ENCODE results near the gene MAPK1. TPM values are rescaled to one million over a fixed set of nuclear protein-coding genes. Genes with fewer than 3 reads are reported as not detected.
"Not testable (repeated sequence)": the region's sequence is repeated elsewhere in the genome, so short reads cannot be mapped to it uniquely, and the experiment has no call there.

MAPK1 gene
- total and polyA plus RNA-seq, 8 donors, result 89.8 to 171 (median 104) TPM

- ATAC-seq, result no peak
- Histone ChIP-seq H3K27ac (peak overlapping the region in 1 of 2 donors; percentile 23), H3K4me3 (no peak overlapping the region), H3K9me3 (no peaks in the 10 kb centered on the region), H3K36me3 (peaks cover 0 to 88% of the 10 kb centered on the region in 2 donors), H3K4me1 (no peaks in the 10 kb centered on the region), H3K27me3 (no peaks in the 10 kb centered on the region)
- intact Hi-C loops (cut with DNase I), result no loop called here
- TF ChIP-seq CTCF (IDR thresholded peaks at IDR 0.05), result no peak
- DNase-seq, result no peak
Observed at GRCh38 chr22:21797444-21798221, 69.8 kb downstream of the MAPK1 start.

DNA sequence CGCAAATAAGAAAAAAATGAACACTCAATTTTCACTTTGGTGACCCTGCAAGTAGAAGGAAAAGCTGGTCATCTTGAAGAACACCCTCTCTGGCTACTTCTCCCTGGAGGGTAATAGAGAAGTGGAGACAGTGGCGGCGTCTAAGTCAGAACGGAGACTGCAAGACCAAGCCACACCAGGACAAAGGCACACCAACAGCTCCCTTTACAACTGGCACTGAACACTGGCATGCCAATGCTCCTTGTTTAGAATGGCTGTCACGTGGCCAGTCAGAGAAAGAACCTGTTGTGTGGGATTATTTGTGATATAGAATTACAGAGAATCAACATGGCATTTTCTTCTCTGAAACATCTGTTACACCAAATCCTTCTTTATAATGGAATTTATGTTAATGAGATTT, 70.6 kb downstream of the MAPK1 start:
- no peak for ATAC-seq
- Histone ChIP-seq H3K36me3 (peaks cover 0 to 82% of the 10 kb centered on the region in 2 donors), H3K27me3 (no peaks in the 10 kb centered on the region), H3K4me3 (no peak overlapping the region), H3K27ac (no peak overlapping the region), H3K9me3 (no peaks in the 10 kb centered on the region), H3K4me1 (no peaks in the 10 kb centered on the region)
- no peak for TF ChIP-seq CTCF (IDR thresholded peaks at IDR 0.05)
- intact Hi-C loops (cut with DNase I), result no loop called here
- DNase-seq, result no peak

DNA sequence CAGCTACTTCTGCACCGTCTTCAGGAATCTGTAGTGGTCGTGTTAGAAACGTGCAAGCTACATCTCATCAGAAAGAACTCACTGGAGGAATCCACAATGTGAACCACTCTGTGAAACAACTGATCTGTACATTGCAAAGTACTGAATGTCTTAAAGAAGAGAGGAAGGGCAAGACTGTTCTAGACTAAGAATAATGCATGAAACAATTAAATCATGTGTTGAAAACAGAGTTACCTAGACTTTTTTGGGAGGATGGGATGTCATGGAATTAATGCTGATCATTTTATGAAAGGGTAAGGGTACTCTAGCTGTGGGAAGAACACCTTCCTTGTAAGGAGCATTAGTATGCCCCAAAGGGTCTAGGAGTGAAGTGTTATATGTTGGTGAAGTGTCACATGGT, 71.2 kb downstream of the MAPK1 start:
- peaks cover 0 to 82% of the 10 kb centered on the region in 2 donors for H3K36me3 ChIP-seq

GRCh38 chr22:21793716-21794115, 73.7 kb downstream of the MAPK1 start:
- H3K27ac ChIP-seq; intact Hi-C loops (cut with DNase I); H3K4me1 ChIP-seq; H3K4me3 ChIP-seq; DNase-seq; ATAC-seq; H3K27me3 ChIP-seq; H3K9me3 ChIP-seq: not testable (repeated sequence)
- peaks cover 0 to 79% of the 10 kb centered on the region in 2 donors for H3K36me3 ChIP-seq

More for the DNA sequence above, 71.2 kb downstream of the MAPK1 start:
- no peaks in the 10 kb centered on the region for H3K4me1 ChIP-seq
- H3K27ac ChIP-seq, result no peak overlapping the region
- no peak overlapping the region for H3K4me3 ChIP-seq
- no peaks in the 10 kb centered on the region for H3K9me3 ChIP-seq
- intact Hi-C loops (cut with DNase I), result no loop called here
- no peak for TF ChIP-seq CTCF (IDR thresholded peaks at IDR 0.05)
- no peak for ATAC-seq
- no peaks in the 10 kb centered on the region for H3K27me3 ChIP-seq
- no peak for DNase-seq

DNA sequence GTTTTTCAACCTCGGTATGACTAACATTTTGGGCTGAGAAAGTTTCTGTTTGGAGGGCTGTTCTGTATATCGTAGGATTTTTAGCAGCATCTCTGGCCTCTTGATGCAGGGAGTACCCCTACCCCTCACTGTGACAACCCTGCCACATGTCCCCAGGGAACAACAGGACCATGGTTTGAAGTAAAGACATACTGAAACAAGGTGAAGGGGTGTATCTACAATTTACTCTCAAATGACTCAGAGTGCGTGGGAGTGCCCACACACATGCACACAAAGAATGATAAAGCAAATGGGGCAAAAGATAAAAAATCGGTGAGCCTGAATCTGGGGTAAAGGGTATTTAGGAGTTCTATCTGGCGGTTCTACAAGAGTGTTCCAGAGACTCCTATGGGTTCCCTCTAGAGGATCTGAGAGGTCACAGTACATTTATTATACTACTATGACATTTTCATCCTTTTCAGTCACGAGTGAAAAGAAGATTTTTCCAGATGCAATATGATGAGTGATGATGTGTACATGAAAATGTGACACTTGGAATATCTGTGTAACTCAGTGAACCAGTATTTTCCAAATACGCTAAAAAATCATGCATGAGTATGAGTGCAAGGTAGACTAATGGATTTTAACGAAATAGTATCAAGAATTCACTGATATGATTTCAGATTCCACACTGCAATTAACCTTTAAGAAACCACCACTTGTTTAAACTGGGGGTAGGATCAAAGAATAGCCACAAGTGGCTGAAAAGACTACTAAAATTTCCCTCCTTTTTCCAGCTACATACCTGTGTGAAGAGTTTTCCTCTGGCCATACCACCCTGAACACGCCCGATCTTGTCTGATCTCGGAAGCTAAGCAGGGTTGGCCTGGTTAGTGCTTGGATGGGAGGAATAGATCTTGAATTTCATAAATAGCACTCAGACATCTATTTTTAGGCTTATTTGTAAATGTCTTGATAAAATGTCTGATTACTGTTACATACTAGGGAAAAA, 75.5 kb downstream of the MAPK1 start:
- Histone ChIP-seq H3K27me3 (no peaks in the 10 kb centered on the region), H3K36me3 (peaks cover 0 to 83% of the 10 kb centered on the region in 2 donors), H3K4me3 (no peak overlapping the region), H3K4me1 (no peaks in the 10 kb centered on the region), H3K27ac (no peak overlapping the region), H3K9me3 (no peaks in the 10 kb centered on the region)
- ATAC-seq (peak; percentile 18), DNase-seq (no peak)
- no peak for TF ChIP-seq CTCF (IDR thresholded peaks at IDR 0.05)
- intact Hi-C loops (cut with DNase I), result no loop called here

GRCh38 chr22:21790849-21791610, 76.4 kb downstream of the MAPK1 start:
- intact Hi-C loops (cut with DNase I); DNase-seq: not testable (repeated sequence)
- H3K36me3 ChIP-seq, result peaks cover 0 to 75% of the 10 kb centered on the region in 2 donors

More at GRCh38 chr22:21790849-21791610, 76.4 kb downstream of the MAPK1 start:
- H3K4me1 ChIP-seq, H3K27ac ChIP-seq, H3K27me3 ChIP-seq, H3K4me3 ChIP-seq, H3K9me3 ChIP-seq, ATAC-seq: not testable (repeated sequence)

All from left lung (tissue), 10 donors.